A673 (cell line): ENCODE measurements around the gene USP20. TPM values are rescaled to one million over a fixed set of nuclear protein-coding genes. Genes with fewer than 3 reads are reported as not detected.

Source experiments
- BruUV-seq: library from RNA; stranded (reverse); fragments of 400-500 nt; replicated peaks from 2 replicates; lab custom pipeline; 2021; lab: Mats Ljungman, UMichigan
- CTCF ChIA-PET: fragments of 300-600 bp; sonication (Branson Sonifier 250); formaldehyde crosslinking; loops from one replicate; lab custom pipeline; 2022; ENCODE audit warnings: antibody characterized with exemption; lab: Charles Lee
- POLR2A ChIA-PET: fragments of 300-600 bp; sonication (Branson Sonifier 250); formaldehyde crosslinking; loops from one replicate; lab custom pipeline; 2022; ENCODE audit warnings: antibody characterized with exemption; ENCODE audit not compliant: low non-redundant PET; lab: Charles Lee
- DNase-seq: peaks from one replicate; pipeline ENCODE4 v3.0.0-alpha.2; 2015; ENCODE audit warnings: low spot score
- H3K27ac ChIP-seq: fragments of 200-600 bp; sonication (generic); 2 replicates; pipeline ENCODE4 v1.5.1; 2016; ENCODE audit warnings: mixed run types, low read depth, mild to moderate bottlenecking, mixed read lengths, antibody characterized with exemption, low read length; ENCODE audit not compliant: poor library complexity, severe bottlenecking
- H3K27me3 ChIP-seq: fragments of 200-600 bp; sonication (generic); replicated peaks from 2 replicates; pipeline ENCODE4 v1.6.1; 2017; ENCODE audit warnings: mixed run types, low read depth, mild to moderate bottlenecking, mixed read lengths, antibody characterized with exemption, low read length; ENCODE audit not compliant: insufficient read depth, poor library complexity
- H3K36me3 ChIP-seq: fragments of 200-600 bp; sonication (generic); 2 replicates; pipeline ENCODE4 v1.6.1; 2016; ENCODE audit warnings: mixed run types, mild to moderate bottlenecking, mixed read lengths, antibody characterized with exemption, low read length; ENCODE audit not compliant: insufficient read depth, poor library complexity, severe bottlenecking
- H3K4me1 ChIP-seq: fragments of 200-600 bp; sonication (generic); 2 replicates; pipeline ENCODE4 v1.6.1; 2017; ENCODE audit warnings: mixed run types, mild to moderate bottlenecking, mixed read lengths, antibody characterized with exemption, low read length; ENCODE audit not compliant: insufficient read depth, poor library complexity, severe bottlenecking
- H3K4me3 ChIP-seq: fragments of 200-600 bp; sonication (generic); 2 replicates; pipeline ENCODE4 v1.5.1; 2016; ENCODE audit warnings: low read depth, mixed run types, mild to moderate bottlenecking, mixed read lengths, low read length; ENCODE audit not compliant: poor library complexity, severe bottlenecking
- H3K9me3 ChIP-seq: fragments of 200-600 bp; sonication (generic); 2 replicates; pipeline ENCODE4 v1.6.1; 2016; ENCODE audit warnings: mixed run types, low read depth, mild to moderate bottlenecking, mixed read lengths, antibody characterized with exemption, low read length; ENCODE audit not compliant: poor library complexity, severe bottlenecking
- EZH2 ChIP-seq: fragments of 200-600 bp; sonication (generic); IDR thresholded peaks from 2 replicates; pipeline ENCODE4 v1.6.1; 2017; ENCODE audit warnings: borderline replicate concordance, low read depth, mild to moderate bottlenecking, mixed read lengths, antibody characterized with exemption, low read length; ENCODE audit not compliant: poor library complexity, severe bottlenecking
- intact Hi-C: fragments of 100-400 bp; cut with micrococcal nuclease; formaldehyde crosslinking; loops from one replicate; pipeline ENCODE4 v1.10.0; 2022; ENCODE audit not compliant: unreplicated experiment
- total RNA-seq: library from RNA; stranded (reverse); gene quantifications from 2 replicates; pipeline ENCODE4 v1.2.3, GENCODE V29; 2021
- TF ChIP-seq, protein P1 (sequence below): fragments of 300-800, 200-600 bp; sonication (generic); conservative IDR thresholded peaks from 2 replicates; pipeline ENCODE4 v1.5.1; 2017; ENCODE audit warnings: low read depth, mild to moderate bottlenecking, antibody characterized with exemption, low read length, moderate library complexity, mixed read lengths

Gene USP20
- total RNA-seq, 1 experiment from 2014 or later = 17.1 TPM

DNA sequence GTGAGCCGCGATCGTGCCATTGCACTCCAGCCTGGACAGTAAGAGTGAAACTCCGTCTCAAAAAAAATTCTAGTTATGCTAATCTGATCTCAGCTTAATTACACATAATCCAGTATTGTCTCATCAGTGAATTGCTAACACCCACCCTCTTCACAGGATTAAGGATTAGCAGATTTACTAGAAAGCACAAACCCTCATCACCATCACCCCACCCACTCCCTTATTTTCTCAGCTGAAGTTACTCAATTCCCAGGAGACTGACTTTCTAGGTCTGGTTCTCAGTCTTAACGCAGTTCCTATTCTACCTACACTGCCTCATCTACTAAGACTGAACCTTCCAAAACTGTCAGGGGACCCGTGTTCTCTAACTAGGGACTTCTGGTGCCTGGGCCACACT, 23.3 kb upstream of the USP20 start:
- Histone ChIP-seq H3K4me3 (no peak overlapping the region), H3K27me3 (no peaks in the 10 kb centered on the region), H3K9me3 (no peaks in the 10 kb centered on the region), H3K4me1 (peaks cover 26% of the 10 kb centered on the region), H3K27ac (no peak overlapping the region), H3K36me3 (peaks cover 61% of the 10 kb centered on the region)
- no TSS peak for BruUV-seq
- peak; percentile 76 for DNase-seq
- TF ChIP-seq, protein P1, sequence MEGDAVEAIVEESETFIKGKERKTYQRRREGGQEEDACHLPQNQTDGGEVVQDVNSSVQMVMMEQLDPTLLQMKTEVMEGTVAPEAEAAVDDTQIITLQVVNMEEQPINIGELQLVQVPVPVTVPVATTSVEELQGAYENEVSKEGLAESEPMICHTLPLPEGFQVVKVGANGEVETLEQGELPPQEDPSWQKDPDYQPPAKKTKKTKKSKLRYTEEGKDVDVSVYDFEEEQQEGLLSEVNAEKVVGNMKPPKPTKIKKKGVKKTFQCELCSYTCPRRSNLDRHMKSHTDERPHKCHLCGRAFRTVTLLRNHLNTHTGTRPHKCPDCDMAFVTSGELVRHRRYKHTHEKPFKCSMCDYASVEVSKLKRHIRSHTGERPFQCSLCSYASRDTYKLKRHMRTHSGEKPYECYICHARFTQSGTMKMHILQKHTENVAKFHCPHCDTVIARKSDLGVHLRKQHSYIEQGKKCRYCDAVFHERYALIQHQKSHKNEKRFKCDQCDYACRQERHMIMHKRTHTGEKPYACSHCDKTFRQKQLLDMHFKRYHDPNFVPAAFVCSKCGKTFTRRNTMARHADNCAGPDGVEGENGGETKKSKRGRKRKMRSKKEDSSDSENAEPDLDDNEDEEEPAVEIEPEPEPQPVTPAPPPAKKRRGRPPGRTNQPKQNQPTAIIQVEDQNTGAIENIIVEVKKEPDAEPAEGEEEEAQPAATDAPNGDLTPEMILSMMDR = no peak
- TF ChIP-seq EZH2 = no peak
- ChIA-PET POLR2A (no interaction called here), CTCF (no interaction called here)
- intact Hi-C loops = no loop called here

DNA sequence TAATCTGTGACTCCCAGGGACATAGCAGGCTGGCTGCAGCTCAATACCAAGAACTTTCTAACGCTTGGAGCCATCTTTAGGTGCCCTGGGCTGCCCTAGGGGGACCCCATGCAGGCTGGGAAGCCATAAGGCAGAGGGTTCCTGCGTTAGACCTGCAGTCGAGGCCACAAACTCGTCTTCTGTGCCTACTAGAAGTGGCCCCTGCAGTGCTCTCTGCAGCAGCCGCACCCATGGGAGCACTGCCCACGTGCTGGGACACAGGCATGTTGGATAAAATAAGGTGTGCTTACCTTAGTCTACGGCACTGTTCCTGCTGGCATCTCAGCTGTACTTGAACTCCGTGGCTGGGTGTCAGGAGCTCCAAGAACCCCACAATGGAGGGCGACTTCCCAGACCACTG, 22.9 kb upstream of the USP20 start:
- POLR2A ChIA-PET = no interaction called here
- no peak overlapping the region for H3K27ac ChIP-seq
- peaks cover 61% of the 10 kb centered on the region for H3K36me3 ChIP-seq

DNA sequence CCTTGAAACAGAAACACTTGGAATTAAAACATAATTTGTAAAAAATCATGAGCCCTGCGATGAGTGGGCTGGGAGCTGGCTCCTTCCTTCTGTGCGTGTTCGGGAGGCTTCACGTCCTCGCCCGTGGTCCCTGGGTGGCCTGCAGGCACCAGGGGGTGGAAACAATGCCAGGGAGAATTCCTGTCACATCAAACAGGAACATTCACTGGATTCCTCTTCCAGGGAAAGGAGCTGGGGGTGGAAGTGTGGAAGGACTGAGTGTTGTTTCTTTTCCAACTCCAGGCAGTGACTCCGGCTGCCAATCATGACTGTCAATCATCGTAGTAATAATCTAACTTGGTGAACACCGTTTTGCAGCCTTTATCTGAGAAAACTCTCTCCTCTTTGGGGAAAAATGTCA, 21.6 kb upstream of the USP20 start:
- Histone ChIP-seq H3K4me3 (no peak overlapping the region), H3K27me3 (no peaks in the 10 kb centered on the region), H3K36me3 (peaks cover 59% of the 10 kb centered on the region), H3K9me3 (no peaks in the 10 kb centered on the region), H3K4me1 (peaks cover 22% of the 10 kb centered on the region), H3K27ac (no peak overlapping the region)
- DNase-seq = no peak
- no peak for TF ChIP-seq EZH2
- TF ChIP-seq, protein P1 = no peak
- intact Hi-C loops = no loop called here
- ChIA-PET POLR2A (no interaction called here), CTCF (no interaction called here)
- TSS peak; percentile 30 for BruUV-seq

More for the DNA sequence above, 22.9 kb upstream of the USP20 start:
- H3K4me3 ChIP-seq = no peak overlapping the region
- H3K9me3 ChIP-seq = no peaks in the 10 kb centered on the region
- intact Hi-C loops = no loop called here
- TF ChIP-seq, protein P1 = no peak
- TF ChIP-seq EZH2 = no peak
- no peaks in the 10 kb centered on the region for H3K27me3 ChIP-seq
- CTCF ChIA-PET = no interaction called here
- no TSS peak for BruUV-seq
- DNase-seq = no peak
- peaks cover 25% of the 10 kb centered on the region for H3K4me1 ChIP-seq
